Lower leg skin (tissue), 3 donors: ENCODE data around the gene IL10RB.

Experiments
- POLR2A ChIP-seq, 2 donors: fragments of 450-650 bp; IDR thresholded peaks; one replicate each; pipeline ENCODE4 v1.6.1; 2016 to 2017; ENCODE audit warnings: antibody characterized with exemption in 2 of 2, mild to moderate bottlenecking in 1 of 2, moderate library complexity in 1 of 2
- TF ChIP-seq, protein P1 (sequence below), 3 donors: fragments of 450-650 bp; IDR thresholded peaks; one replicate each; pipeline ENCODE4 v1.5.1; 2016; ENCODE audit warnings: antibody characterized with exemption in 3 of 3, mild to moderate bottlenecking in 3 of 3, moderate library complexity in 2 of 3

DNA sequence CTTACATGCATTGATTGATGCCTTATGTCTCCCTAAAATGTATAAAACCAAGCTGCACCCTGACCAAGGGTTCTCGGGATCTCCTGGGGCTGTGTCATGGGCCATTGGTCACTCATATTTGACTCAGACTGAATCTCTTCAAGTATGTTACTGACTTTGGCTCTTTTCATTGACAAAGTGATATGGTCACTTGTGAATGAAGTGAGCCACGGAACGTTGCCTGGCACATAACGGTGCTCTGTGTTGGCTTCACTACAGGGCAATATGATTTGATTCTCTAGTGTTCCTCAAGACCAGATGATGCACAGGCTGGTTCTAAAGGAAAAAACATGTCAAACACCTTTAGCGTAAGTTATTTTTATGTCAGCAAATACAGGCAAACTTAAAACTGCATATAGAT lies 11.4 kb upstream of the IL10RB start:
- TF ChIP-seq, protein P1, sequence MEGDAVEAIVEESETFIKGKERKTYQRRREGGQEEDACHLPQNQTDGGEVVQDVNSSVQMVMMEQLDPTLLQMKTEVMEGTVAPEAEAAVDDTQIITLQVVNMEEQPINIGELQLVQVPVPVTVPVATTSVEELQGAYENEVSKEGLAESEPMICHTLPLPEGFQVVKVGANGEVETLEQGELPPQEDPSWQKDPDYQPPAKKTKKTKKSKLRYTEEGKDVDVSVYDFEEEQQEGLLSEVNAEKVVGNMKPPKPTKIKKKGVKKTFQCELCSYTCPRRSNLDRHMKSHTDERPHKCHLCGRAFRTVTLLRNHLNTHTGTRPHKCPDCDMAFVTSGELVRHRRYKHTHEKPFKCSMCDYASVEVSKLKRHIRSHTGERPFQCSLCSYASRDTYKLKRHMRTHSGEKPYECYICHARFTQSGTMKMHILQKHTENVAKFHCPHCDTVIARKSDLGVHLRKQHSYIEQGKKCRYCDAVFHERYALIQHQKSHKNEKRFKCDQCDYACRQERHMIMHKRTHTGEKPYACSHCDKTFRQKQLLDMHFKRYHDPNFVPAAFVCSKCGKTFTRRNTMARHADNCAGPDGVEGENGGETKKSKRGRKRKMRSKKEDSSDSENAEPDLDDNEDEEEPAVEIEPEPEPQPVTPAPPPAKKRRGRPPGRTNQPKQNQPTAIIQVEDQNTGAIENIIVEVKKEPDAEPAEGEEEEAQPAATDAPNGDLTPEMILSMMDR (IDR thresholded peaks at IDR 0.05): no peak
- no peak for TF ChIP-seq POLR2A (IDR thresholded peaks at IDR 0.05)
